Mammary epithelial cell (primary cell): ENCODE data around the gene LGSN.

Source experiments
- EZH2 ChIP-seq: IDR thresholded peaks from 2 replicates; pipeline ENCODE4 v1.6.1; 2012; ENCODE audit warnings: low read length, inconsistent platforms, borderline replicate concordance
- TF ChIP-seq, protein P1 (sequence below), 2 donors: IDR thresholded peaks in 1 of 2; conservative IDR thresholded peaks in 1 of 2; 2 replicates each; pipeline ENCODE4 v1.5.1; 2011 to 2012; ENCODE audit warnings: inconsistent platforms in 2 of 2, low read length in 2 of 2, mild to moderate bottlenecking in 2 of 2, control low read depth in 1 of 2, low read depth in 1 of 2; ENCODE audit not compliant: insufficient read depth in 1 of 2; ENCODE audit errors: extremely low read depth in 1 of 2

DNA sequence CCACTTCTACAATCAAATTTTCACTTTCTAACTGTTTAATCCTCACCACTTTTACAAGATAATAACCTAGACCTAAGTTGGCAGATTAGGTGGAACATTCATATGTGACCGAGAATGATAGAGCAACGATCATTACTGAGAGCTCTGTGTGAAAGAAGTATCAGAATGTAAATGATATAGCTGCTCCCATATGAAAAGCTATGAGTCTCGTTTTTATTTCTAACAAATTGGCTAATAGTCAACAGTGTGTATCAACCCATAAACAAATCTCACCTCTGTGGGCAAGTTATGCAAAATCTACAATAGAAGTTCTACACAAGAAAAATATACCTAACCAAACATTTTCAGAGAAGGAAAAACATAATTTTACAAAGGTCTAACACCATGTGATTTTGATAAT is 3.7 kb downstream of the LGSN start:
- TF ChIP-seq, protein P1, sequence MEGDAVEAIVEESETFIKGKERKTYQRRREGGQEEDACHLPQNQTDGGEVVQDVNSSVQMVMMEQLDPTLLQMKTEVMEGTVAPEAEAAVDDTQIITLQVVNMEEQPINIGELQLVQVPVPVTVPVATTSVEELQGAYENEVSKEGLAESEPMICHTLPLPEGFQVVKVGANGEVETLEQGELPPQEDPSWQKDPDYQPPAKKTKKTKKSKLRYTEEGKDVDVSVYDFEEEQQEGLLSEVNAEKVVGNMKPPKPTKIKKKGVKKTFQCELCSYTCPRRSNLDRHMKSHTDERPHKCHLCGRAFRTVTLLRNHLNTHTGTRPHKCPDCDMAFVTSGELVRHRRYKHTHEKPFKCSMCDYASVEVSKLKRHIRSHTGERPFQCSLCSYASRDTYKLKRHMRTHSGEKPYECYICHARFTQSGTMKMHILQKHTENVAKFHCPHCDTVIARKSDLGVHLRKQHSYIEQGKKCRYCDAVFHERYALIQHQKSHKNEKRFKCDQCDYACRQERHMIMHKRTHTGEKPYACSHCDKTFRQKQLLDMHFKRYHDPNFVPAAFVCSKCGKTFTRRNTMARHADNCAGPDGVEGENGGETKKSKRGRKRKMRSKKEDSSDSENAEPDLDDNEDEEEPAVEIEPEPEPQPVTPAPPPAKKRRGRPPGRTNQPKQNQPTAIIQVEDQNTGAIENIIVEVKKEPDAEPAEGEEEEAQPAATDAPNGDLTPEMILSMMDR (conservative IDR thresholded peaks at IDR 0.05 in 1 of 2, IDR thresholded peaks at IDR 0.05 in 1 of 2; ENCODE audit: extremely low read depth in 1 of 2, insufficient read depth in 1 of 2, low read depth in 1 of 2, low read length in 2 of 2), result no peak
- TF ChIP-seq EZH2, result no peak
